ENCODE data around the gene PPP1R14C. TPM values are rescaled to one million over a fixed set of nuclear protein-coding genes. Genes with fewer than 3 reads are reported as not detected.

The PPP1R14C gene
- total and polyA plus RNA-seq, 10 of the 15 experiments (the other 5 are each of a cell fraction or from before 2014, with no cell fraction given), result 0.07 to 1.6 (median 0.13) TPM; not detected in 4

GRCh38 chr6:150102750-150103270, 40.0 kb upstream of the PPP1R14C start:
- ChIA-PET POLR2A (no interaction called here), SMC1A (ENCODE audit: uncharacterized antibody, unreplicated experiment) (no interaction called here), RAD21 (ENCODE audit: unreplicated experiment) (no interaction called here), CTCF (interaction anchor here (0.6 kb wide), 1 partner anchor 28 kb away, joined by 3 read pairs; no protein-coding TSS in a partner anchor)
- H3K36me3 ChIP-seq (ENCODE audit: control insufficient read depth in 2 of 2, insufficient read depth in 2 of 2, low read length in 1 of 2), result no peaks in the 10 kb centered on the region
- no peak overlapping the region for H2AFZ ChIP-seq (ENCODE audit: control insufficient read depth, low read depth, low read length)
- H3K4me2 ChIP-seq (ENCODE audit: control insufficient read depth, insufficient read depth), result no peak overlapping the region
- no peaks in the 10 kb centered on the region for H3K4me1 ChIP-seq (ENCODE audit: control insufficient read depth, insufficient read depth, low read length)
- no peak overlapping the region for H3K9ac ChIP-seq (ENCODE audit: control insufficient read depth, insufficient read depth, low read length)
- 59% methylated on average over 4 of the region's 4 CpGs for WGBS (ENCODE audit: insufficient coverage, insufficient replicate concordance, low lambda C conversion rate, missing lambda C conversion rate)
- H3K9me3 ChIP-seq (replicated peaks; ENCODE audit: control insufficient read depth, insufficient read depth, low read length), result no peaks in the 10 kb centered on the region
- no peaks in the 10 kb centered on the region for H3K79me2 ChIP-seq (ENCODE audit: control insufficient read depth, insufficient read depth, low read length)
- H3K27ac ChIP-seq (ENCODE audit: control insufficient read depth, insufficient read depth), result no peak overlapping the region
- FAIRE-seq, result no peak
- DNase-seq (ENCODE audit: low read depth, low spot score), result no peak
- no peak for TF ChIP-seq PML (IDR thresholded peaks at IDR 0.05; ENCODE audit: low read length)
- peaks cover 0 to 2% of the 10 kb centered on the region in 2 experiments; a peak in 1 of 4 replicates for H3K27me3 ChIP-seq (replicated peaks in 1 of 2; ENCODE audit: control insufficient read depth in 2 of 2, insufficient read depth in 2 of 2, low read length in 1 of 2)
- H4K20me1 ChIP-seq (ENCODE audit: control insufficient read depth, insufficient read depth), result no peaks in the 10 kb centered on the region
- no TSS peak for BruUV-seq (replicated peaks)
- H3K4me3 ChIP-seq, result no peak overlapping the region
- ATAC-seq, result no peak
- in situ Hi-C loops (cut with MboI), result no loop called here
- intact Hi-C loops (cut with micrococcal nuclease; ENCODE audit: unreplicated experiment), result no loop called here

- ChIA-PET CTCF (interaction anchor here (0.7 to 1.3 kb wide), 2 partner anchors 41 to 145 kb away, joined by 3 read pairs; no protein-coding TSS in a partner anchor), SMC1A (ENCODE audit: uncharacterized antibody, unreplicated experiment) (no interaction called here), POLR2A (no interaction called here), RAD21 (ENCODE audit: unreplicated experiment) (no interaction called here)
- ATAC-seq (no peak), DNase-seq (ENCODE audit: low read depth, low spot score) (no peak), FAIRE-seq (no peak)
- BruUV-seq (replicated peaks), result no TSS peak
- H3K4me2 ChIP-seq (ENCODE audit: control insufficient read depth, insufficient read depth), result no peak overlapping the region
- in situ Hi-C loops (cut with MboI), result no loop called here
- WGBS (ENCODE audit: insufficient coverage, insufficient replicate concordance, low lambda C conversion rate, missing lambda C conversion rate), result 37% methylated on average over 6 of the region's 6 CpGs
- no peaks in the 10 kb centered on the region for H4K20me1 ChIP-seq (ENCODE audit: control insufficient read depth, insufficient read depth)
- no peak overlapping the region for H3K9ac ChIP-seq (ENCODE audit: control insufficient read depth, insufficient read depth, low read length)
- H3K79me2 ChIP-seq (ENCODE audit: control insufficient read depth, insufficient read depth, low read length), result no peaks in the 10 kb centered on the region
- H3K36me3 ChIP-seq (ENCODE audit: control insufficient read depth in 2 of 2, insufficient read depth in 2 of 2, low read length in 1 of 2), result no peaks in the 10 kb centered on the region
- intact Hi-C loops (cut with micrococcal nuclease; ENCODE audit: unreplicated experiment), result no loop called here
- H3K27ac ChIP-seq (ENCODE audit: control insufficient read depth, insufficient read depth), result no peak overlapping the region
- no peak overlapping the region for H3K4me3 ChIP-seq
- H3K4me1 ChIP-seq (ENCODE audit: control insufficient read depth, insufficient read depth, low read length), result no peaks in the 10 kb centered on the region
- no peaks in the 10 kb centered on the region; a peak in 1 of 4 replicates for H3K27me3 ChIP-seq (replicated peaks in 1 of 2; ENCODE audit: control insufficient read depth in 2 of 2, insufficient read depth in 2 of 2, low read length in 1 of 2)
- no peak overlapping the region for H2AFZ ChIP-seq (ENCODE audit: control insufficient read depth, low read depth, low read length)
- H3K9me3 ChIP-seq (replicated peaks; ENCODE audit: control insufficient read depth, insufficient read depth, low read length), result no peaks in the 10 kb centered on the region; the same call in 2 of the 3 replicates
- no peak for TF ChIP-seq CBX5 (IDR thresholded peaks at IDR 0.05; ENCODE audit: low read depth)
- TF ChIP-seq GATAD2B (conservative IDR thresholded peaks at IDR 0.05; ENCODE audit: low read depth), result no peak
- no peak for TF ChIP-seq MLLT1 (IDR thresholded peaks at IDR 0.05)
- TF ChIP-seq, protein P1, sequence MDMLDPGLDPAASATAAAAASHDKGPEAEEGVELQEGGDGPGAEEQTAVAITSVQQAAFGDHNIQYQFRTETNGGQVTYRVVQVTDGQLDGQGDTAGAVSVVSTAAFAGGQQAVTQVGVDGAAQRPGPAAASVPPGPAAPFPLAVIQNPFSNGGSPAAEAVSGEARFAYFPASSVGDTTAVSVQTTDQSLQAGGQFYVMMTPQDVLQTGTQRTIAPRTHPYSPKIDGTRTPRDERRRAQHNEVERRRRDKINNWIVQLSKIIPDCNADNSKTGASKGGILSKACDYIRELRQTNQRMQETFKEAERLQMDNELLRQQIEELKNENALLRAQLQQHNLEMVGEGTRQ (IDR thresholded peaks at IDR 0.05; ENCODE audit: borderline replicate concordance, low read depth, low read length), result no peak
- TF ChIP-seq NFXL1 (IDR thresholded peaks at IDR 0.05; ENCODE audit: borderline replicate concordance), result no peak
- no peak for TF ChIP-seq MXI1 (IDR thresholded peaks at IDR 0.05; ENCODE audit: low read depth, low read length)
- no peak for TF ChIP-seq BRCA1 (IDR thresholded peaks at IDR 0.05; ENCODE audit: low read depth, low read length)
- TF ChIP-seq JUNB (IDR thresholded peaks at IDR 0.05), result no peak
- TF ChIP-seq RCOR1 (conservative IDR thresholded peaks at IDR 0.05; ENCODE audit: low read depth, low read length), result no peak
- no peak for TF ChIP-seq ZNF384 (IDR thresholded peaks at IDR 0.05; ENCODE audit: borderline replicate concordance, low read depth, low read length)
- TF ChIP-seq ETV6 (conservative IDR thresholded peaks at IDR 0.05 in 1 of 2, IDR thresholded peaks at IDR 0.05 in 1 of 2; ENCODE audit: borderline replicate concordance in 1 of 2, low read depth in 1 of 2), result no peak
These were observed 30.6 kb upstream of the PPP1R14C start for GRCh38 chr6:150112233-150112632.

Measured in GM12878 (cell line).